ENCODE data around the gene ASGR1. TPM values are rescaled to one million over a fixed set of nuclear protein-coding genes. Genes with fewer than 3 reads are reported as not detected.

The ASGR1 gene
- total RNA-seq, 1 donor from 2014 or later, result 1.9 TPM

- H3K36me3 Mint-ChIP-seq (ENCODE audit: low read depth), result peaks cover 29% of the 10 kb centered on the region
- no peak for DNase-seq (ENCODE audit: low spot score)
- H3K27me3 Mint-ChIP-seq (ENCODE audit: low read depth), result no peaks in the 10 kb centered on the region
Measured at GRCh38 chr17:7224661-7225111, 45.5 kb upstream of the ASGR1 start.

GRCh38 chr17:7224110-7224509 is 44.9 kb upstream of the ASGR1 start:
- Mint-ChIP-seq H3K27ac (ENCODE audit: unreplicated experiment) (peak overlapping the region; percentile 83), H3K4me3 (ENCODE audit: unreplicated experiment) (no peak overlapping the region), H3K36me3 (ENCODE audit: low read depth) (peaks cover 25% of the 10 kb centered on the region), H3K9me3 (ENCODE audit: low read depth) (no peaks in the 10 kb centered on the region), H3K27me3 (ENCODE audit: low read depth) (no peaks in the 10 kb centered on the region), H3K4me1 (ENCODE audit: low read depth) (peaks cover 50% of the 10 kb centered on the region)
- TF ChIP-seq CTCF (IDR thresholded peaks at IDR 0.05), result no peak
- no peak for DNase-seq (ENCODE audit: low spot score)

More at GRCh38 chr17:7224661-7225111, 45.5 kb upstream of the ASGR1 start:
- peak overlapping the region; percentile 80 for H3K27ac Mint-ChIP-seq (ENCODE audit: unreplicated experiment)
- H3K4me3 Mint-ChIP-seq (ENCODE audit: unreplicated experiment), result no peak overlapping the region
- no peak for TF ChIP-seq CTCF (IDR thresholded peaks at IDR 0.05)
- H3K9me3 Mint-ChIP-seq (ENCODE audit: low read depth), result no peaks in the 10 kb centered on the region
- peaks cover 44% of the 10 kb centered on the region for H3K4me1 Mint-ChIP-seq (ENCODE audit: low read depth)

- Mint-ChIP-seq H3K27me3 (ENCODE audit: low read depth) (no peaks in the 10 kb centered on the region), H3K4me1 (ENCODE audit: low read depth) (peaks cover 56% of the 10 kb centered on the region), H3K4me3 (ENCODE audit: unreplicated experiment) (no peak overlapping the region), H3K36me3 (ENCODE audit: low read depth) (peaks cover 20% of the 10 kb centered on the region), H3K9me3 (ENCODE audit: low read depth) (no peaks in the 10 kb centered on the region), H3K27ac (ENCODE audit: unreplicated experiment) (peak overlapping the region; percentile 71)
- TF ChIP-seq CTCF (IDR thresholded peaks at IDR 0.05), result no peak
- DNase-seq (ENCODE audit: low spot score), result no peak
Measured at GRCh38 chr17:7223375-7223774, 44.2 kb upstream of the ASGR1 start.

GRCh38 chr17:7222972-7223292 is 43.8 kb upstream of the ASGR1 start:
- H3K36me3 Mint-ChIP-seq (ENCODE audit: low read depth), result peaks cover 16% of the 10 kb centered on the region
- H3K4me3 Mint-ChIP-seq (ENCODE audit: unreplicated experiment), result no peak overlapping the region
- H3K27ac Mint-ChIP-seq (ENCODE audit: unreplicated experiment), result peak overlapping the region; percentile 32
- no peak for TF ChIP-seq CTCF (IDR thresholded peaks at IDR 0.05)
- no peaks in the 10 kb centered on the region for H3K27me3 Mint-ChIP-seq (ENCODE audit: low read depth)
- DNase-seq (ENCODE audit: low spot score), result no peak
- no peaks in the 10 kb centered on the region for H3K9me3 Mint-ChIP-seq (ENCODE audit: low read depth)
- H3K4me1 Mint-ChIP-seq (ENCODE audit: low read depth), result peaks cover 57% of the 10 kb centered on the region

- TF ChIP-seq CTCF (IDR thresholded peaks at IDR 0.05), result no peak
- no peak for DNase-seq (ENCODE audit: low spot score)
- H3K4me1 Mint-ChIP-seq (ENCODE audit: low read depth), result peaks cover 62% of the 10 kb centered on the region
- no peaks in the 10 kb centered on the region for H3K9me3 Mint-ChIP-seq (ENCODE audit: low read depth)
- H3K27me3 Mint-ChIP-seq (ENCODE audit: low read depth), result no peaks in the 10 kb centered on the region
- H3K4me3 Mint-ChIP-seq (ENCODE audit: unreplicated experiment), result no peak overlapping the region
- peak overlapping the region; percentile 99 for H3K27ac Mint-ChIP-seq (ENCODE audit: unreplicated experiment)
- peaks cover 14% of the 10 kb centered on the region for H3K36me3 Mint-ChIP-seq (ENCODE audit: low read depth)
Measured at GRCh38 chr17:7222093-7222971, 43.2 kb upstream of the ASGR1 start.
